Measurements from ENCODE around the gene ITGAL. TPM values are rescaled to one million over a fixed set of nuclear protein-coding genes. Genes with fewer than 3 reads are reported as not detected.

Gene ITGAL
- total and polyA plus RNA-seq, 2 of the 13 experiments (the other 11 are each of a cell fraction or from before 2014, with no cell fraction given) = 0.86 to 1.2 TPM

DNA sequence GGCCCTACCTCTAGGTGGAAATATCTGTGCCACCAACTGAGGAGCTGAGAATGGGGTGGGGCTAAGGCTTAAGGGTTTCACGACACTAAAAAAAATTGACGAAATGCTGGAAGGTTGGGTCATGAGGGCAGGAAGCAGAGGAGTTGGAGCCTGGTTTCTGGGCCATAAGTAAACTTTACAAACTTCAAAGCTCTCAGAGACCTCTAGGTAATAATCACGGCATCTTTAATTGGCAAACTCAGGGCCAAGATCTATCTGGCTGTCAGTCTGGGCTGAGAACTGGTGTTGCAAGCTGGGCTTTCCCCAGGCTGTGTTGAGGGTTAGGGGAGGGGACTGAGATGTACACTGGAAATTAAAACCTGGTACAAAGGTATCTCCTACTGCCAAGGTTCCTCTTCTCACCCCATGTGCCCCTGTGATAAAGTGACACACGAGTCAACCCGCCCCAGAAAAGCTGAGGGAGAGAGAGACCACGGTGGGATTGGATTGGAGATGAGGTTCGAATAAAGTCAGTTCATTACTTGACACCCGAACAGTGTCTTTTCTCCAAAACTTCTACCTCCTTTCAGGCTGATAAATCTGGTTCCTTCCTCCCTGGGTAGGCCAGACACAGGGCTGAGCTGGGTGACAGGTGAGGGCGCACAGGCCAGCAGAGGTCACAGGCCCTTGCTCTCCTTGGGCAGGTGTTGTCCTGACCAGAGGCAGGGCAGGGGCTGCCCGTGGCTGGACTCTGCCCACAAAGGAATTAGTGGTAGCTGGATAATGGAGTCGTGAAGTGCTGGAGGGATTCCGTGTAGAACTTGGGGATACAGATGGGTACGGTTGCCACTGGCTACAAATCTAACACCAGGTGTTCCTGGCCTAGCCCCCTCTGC, 57.9 kb downstream of the ITGAL start (continued):
- TF ChIP-seq ZNF572 (CRISPR knock-in tag; IDR thresholded peaks at IDR 0.05) = 0 out of 2 replicates have a peak, but pooled peaks have one; percentile 18
- TF ChIP-seq, protein P1, sequence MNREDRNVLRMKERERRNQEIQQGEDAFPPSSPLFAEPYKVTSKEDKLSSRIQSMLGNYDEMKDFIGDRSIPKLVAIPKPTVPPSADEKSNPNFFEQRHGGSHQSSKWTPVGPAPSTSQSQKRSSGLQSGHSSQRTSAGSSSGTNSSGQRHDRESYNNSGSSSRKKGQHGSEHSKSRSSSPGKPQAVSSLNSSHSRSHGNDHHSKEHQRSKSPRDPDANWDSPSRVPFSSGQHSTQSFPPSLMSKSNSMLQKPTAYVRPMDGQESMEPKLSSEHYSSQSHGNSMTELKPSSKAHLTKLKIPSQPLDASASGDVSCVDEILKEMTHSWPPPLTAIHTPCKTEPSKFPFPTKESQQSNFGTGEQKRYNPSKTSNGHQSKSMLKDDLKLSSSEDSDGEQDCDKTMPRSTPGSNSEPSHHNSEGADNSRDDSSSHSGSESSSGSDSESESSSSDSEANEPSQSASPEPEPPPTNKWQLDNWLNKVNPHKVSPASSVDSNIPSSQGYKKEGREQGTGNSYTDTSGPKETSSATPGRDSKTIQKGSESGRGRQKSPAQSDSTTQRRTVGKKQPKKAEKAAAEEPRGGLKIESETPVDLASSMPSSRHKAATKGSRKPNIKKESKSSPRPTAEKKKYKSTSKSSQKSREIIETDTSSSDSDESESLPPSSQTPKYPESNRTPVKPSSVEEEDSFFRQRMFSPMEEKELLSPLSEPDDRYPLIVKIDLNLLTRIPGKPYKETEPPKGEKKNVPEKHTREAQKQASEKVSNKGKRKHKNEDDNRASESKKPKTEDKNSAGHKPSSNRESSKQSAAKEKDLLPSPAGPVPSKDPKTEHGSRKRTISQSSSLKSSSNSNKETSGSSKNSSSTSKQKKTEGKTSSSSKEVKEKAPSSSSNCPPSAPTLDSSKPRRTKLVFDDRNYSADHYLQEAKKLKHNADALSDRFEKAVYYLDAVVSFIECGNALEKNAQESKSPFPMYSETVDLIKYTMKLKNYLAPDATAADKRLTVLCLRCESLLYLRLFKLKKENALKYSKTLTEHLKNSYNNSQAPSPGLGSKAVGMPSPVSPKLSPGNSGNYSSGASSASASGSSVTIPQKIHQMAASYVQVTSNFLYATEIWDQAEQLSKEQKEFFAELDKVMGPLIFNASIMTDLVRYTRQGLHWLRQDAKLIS (CRISPR knock-in tag; IDR thresholded peaks at IDR 0.05) = no peak
- 0 out of 2 replicates have a peak, but pooled peaks have one; percentile 33 for TF ChIP-seq GATA4 (IDR thresholded peaks at IDR 0.05; ENCODE audit: borderline replicate concordance, low read depth)
- TF ChIP-seq POLR2G (IDR thresholded peaks at IDR 0.05; ENCODE audit: low read depth, low read length) = peak; percentile 56
- no peak for TF ChIP-seq SIN3B (IDR thresholded peaks at IDR 0.05; ENCODE audit: low read length)
- TF ChIP-seq, protein P2, sequence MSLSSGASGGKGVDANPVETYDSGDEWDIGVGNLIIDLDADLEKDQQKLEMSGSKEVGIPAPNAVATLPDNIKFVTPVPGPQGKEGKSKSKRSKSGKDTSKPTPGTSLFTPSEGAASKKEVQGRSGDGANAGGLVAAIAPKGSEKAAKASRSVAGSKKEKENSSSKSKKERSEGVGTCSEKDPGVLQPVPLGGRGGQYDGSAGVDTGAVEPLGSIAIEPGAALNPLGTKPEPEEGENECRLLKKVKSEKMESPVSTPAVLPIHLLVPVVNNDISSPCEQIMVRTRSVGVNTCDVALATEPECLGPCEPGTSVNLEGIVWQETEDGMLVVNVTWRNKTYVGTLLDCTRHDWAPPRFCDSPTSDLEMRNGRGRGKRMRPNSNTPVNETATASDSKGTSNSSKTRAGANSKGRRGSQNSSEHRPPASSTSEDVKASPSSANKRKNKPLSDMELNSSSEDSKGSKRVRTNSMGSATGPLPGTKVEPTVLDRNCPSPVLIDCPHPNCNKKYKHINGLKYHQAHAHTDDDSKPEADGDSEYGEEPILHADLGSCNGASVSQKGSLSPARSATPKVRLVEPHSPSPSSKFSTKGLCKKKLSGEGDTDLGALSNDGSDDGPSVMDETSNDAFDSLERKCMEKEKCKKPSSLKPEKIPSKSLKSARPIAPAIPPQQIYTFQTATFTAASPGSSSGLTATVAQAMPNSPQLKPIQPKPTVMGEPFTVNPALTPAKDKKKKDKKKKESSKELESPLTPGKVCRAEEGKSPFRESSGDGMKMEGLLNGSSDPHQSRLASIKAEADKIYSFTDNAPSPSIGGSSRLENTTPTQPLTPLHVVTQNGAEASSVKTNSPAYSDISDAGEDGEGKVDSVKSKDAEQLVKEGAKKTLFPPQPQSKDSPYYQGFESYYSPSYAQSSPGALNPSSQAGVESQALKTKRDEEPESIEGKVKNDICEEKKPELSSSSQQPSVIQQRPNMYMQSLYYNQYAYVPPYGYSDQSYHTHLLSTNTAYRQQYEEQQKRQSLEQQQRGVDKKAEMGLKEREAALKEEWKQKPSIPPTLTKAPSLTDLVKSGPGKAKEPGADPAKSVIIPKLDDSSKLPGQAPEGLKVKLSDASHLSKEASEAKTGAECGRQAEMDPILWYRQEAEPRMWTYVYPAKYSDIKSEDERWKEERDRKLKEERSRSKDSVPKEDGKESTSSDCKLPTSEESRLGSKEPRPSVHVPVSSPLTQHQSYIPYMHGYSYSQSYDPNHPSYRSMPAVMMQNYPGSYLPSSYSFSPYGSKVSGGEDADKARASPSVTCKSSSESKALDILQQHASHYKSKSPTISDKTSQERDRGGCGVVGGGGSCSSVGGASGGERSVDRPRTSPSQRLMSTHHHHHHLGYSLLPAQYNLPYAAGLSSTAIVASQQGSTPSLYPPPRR (CRISPR knock-in tag; IDR thresholded peaks at IDR 0.05; ENCODE audit: borderline replicate concordance) = 0 out of 2 replicates have a peak, but pooled peaks have one; percentile 28
- 0 out of 2 replicates have a peak, but pooled peaks have one; percentile 42 for TF ChIP-seq POLR2AphosphoS5 (IDR thresholded peaks at IDR 0.05; ENCODE audit: low read depth, low read length)
- 0 out of 2 replicates have a peak, but pooled peaks have one; percentile 54 for TF ChIP-seq MEIS1 (CRISPR knock-in tag; IDR thresholded peaks at IDR 0.05; ENCODE audit: borderline replicate concordance)
- TF ChIP-seq SMYD3 (CRISPR knock-in tag; IDR thresholded peaks at IDR 0.05) = 0 out of 2 replicates have a peak, but pooled peaks have one; percentile 57
- TF ChIP-seq TARDBP (CRISPR knock-in tag; IDR thresholded peaks at IDR 0.05) = 0 out of 2 replicates have a peak, but pooled peaks have one; percentile 54
- peak; percentile 82; the same call in 1 of the 2 replicates for TF ChIP-seq ZNF354B (CRISPR knock-in tag; IDR thresholded peaks at IDR 0.05)
- 0 out of 2 replicates have a peak, but pooled peaks have one; percentile 28 for TF ChIP-seq RXRA (CRISPR knock-in tag; IDR thresholded peaks at IDR 0.05)
